NCI-H510A (cell line): ENCODE results near the gene UTP3.
"Not testable (repeated sequence)": the region's sequence is repeated elsewhere in the genome, so short reads cannot be mapped to it uniquely, and the experiment has no call there.

ENCODE experiments used
- DNase-seq: peaks from one replicate; lab custom pipeline; 2025; lab: John Stamatoyannopoulos, UW

Gene UTP3, protein sequence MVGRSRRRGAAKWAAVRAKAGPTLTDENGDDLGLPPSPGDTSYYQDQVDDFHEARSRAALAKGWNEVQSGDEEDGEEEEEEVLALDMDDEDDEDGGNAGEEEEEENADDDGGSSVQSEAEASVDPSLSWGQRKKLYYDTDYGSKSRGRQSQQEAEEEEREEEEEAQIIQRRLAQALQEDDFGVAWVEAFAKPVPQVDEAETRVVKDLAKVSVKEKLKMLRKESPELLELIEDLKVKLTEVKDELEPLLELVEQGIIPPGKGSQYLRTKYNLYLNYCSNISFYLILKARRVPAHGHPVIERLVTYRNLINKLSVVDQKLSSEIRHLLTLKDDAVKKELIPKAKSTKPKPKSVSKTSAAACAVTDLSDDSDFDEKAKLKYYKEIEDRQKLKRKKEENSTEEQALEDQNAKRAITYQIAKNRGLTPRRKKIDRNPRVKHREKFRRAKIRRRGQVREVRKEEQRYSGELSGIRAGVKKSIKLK

DNA sequence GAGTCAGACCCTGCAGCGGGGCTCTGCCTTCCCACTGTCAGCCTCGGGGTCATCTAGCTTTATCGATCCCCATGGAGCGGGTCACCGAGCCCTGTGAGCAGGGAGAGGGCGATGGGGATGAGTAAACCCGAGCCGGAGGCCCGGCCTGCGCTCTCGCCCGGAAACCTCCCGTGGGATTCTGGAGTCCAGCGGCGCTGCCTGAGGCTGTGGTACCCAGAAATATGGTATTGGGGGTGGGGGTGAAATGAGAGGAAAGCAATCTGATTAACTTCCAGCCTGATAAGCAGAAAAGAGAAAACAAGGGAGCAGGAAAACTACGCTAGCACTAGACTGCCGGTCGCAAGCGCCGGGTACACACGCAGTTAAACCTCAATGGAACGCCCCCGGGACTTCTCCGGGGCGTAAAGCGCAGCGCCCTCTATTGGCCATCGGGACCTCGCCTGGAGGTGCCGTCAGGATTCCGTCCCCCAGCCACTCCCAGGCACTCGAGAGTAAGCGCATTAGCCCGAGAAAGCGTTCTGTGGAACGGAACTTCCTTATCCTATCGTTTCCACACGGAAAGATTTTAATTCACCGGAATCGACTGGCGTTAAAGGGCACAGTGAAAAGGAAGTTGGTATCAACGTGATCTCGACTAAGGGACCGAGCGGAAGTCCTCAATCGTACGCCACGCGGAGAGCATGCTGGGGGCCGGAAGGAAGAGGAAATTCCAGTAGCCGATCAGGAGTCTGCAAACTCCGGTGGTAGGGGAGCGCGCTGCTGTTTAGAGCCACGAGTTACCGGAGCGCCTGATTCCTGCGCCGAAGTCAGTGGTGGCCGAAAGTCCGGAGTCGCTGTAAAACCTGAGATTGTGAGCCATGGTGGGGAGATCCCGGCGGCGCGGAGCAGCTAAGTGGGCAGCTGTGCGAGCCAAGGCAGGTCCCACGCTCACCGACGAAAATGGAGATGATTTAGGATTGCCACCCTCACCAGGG lies at the start of gene UTP3:
UTP3 (plus strand) TSS at position 712 of the 974 bp plus-strand sequence; CDS start at position 858, 146 bp downstream.
- peak; percentile 99 for DNase-seq

DNA sequence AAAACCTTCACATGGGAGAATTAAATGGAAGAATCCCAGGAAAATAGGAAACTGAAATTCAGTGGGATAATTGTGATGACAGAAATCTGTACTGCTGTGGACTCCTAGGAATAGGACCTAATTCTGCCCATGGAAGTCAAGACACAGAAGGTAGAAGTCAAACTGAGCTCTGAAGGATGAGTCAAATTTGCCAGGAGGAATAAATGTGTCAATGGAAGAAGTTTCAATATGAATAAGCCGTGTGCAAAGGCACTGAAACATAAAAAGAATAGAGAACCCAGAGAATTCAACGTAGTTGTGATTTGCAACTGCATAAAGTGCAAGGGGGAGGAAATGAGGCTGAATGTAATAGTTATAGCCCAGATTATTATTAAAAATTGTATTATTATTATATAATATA lies 48.1 kb upstream of the UTP3 start:
- no peak for DNase-seq

DNA sequence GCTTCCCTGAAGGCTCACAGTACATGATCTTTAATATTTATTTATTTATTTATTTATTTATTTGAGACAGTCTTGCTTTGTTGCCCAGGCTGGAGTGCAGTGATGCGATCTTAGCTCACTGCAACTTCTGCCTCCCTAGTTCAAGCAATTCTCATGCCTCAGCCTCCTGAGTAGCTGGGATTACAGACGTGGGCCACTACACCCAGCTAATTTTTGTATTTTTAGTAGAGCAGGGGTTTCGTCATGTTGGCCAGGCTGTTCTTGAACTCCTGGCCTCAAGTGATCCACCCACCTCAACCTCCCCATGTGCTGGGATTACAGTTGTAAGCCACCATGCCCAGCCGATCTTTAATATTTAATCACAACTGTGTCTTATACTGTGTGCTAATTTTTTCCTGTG lies 37.6 kb upstream of the UTP3 start:
- DNase-seq: not testable (repeated sequence)

DNA sequence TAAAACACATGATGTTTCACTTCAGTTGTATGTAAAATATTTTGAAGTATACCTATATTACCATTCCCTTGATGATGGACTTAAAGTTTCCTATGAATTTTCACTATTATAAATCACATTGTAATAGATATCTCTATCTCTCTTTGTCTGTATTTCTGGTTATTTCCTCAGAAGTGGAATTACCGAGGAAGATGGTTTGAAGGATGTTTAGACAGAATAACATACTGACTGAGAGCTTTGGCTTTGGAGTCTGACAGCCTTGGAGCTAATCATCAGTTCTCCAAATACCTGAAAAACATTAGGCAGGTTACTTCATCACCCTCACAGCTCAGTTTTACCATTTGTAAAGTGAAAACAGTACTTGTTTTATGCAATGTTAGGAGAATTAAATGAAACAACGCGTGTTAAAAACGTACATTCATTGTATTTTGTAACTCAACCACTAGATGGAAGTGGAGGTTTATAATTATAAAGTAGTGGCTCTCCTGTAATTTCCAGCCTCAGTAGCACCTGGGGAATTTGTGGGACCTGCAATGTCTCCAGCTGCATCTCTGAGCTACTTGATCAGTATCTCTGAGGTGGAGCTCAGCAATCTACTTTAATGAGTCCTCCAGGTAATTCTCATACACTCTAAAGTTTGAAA lies 36.3 kb upstream of the UTP3 start:
- DNase-seq: no peak

DNA sequence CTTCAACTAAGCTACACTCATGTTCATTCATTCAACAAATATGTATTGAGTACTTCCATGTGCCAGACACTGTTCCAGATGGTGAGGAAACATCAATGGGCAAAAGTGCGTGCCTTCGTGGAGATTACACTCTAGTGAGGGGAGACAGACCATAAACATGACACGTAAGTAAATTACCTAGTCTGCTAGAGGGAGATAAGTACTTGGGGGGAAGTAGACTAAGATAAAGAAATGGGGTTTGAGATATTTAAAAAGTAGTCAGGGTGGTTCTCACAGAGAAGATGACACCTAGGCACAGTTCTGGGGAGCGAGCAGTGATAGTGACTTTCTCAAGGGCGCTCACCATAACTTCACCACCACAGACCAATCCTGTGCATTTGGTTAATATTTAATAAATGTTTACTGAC lies 33.7 kb upstream of the UTP3 start:
- no peak for DNase-seq

- no peak for DNase-seq
Measured at GRCh38 chr4:70657326-70657725, 31.0 kb upstream of the UTP3 start.

DNA sequence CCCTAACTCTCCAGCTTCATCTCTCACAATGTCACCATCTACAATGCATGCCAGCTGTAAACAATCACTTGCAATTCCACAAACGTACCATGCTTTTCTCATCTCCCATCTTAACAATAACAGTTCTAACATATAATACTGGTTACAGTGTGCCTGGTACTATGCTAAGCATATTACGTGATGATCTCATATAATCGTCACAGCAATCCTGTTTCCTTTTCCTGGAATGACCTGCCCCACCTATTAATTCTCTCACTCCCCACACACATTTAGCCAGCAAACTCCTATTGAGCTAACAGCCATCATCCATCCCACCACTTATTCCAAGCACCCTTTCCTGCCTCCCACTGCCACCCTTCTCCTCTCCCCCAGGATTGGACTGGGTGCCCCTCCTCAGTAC lies 29.9 kb upstream of the UTP3 start:
- DNase-seq: no peak

- no peak for DNase-seq
Measured at GRCh38 chr4:70660106-70660505, 28.2 kb upstream of the UTP3 start.

- not testable (repeated sequence) for DNase-seq
Measured at GRCh38 chr4:70661309-70661922, 26.9 kb upstream of the UTP3 start.

DNA sequence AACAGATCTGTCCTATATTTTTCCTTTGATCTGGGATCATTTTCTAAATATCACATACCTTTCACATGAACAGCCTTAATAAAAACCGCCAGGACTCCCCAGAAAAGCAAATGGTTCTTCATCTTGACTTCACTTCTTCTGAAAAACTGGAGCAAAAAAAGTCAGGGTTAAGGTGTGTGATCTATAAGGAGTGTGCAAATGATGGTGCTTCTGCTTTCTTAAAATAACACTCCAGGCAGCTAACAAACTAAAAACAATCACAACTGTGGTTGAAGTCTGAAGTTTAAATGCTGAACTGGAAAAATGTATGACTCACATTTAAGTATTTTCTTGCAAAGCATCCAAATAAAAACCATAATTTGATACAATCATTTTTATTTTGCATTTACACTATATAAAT lies 22.0 kb upstream of the UTP3 start, which contains the start of gene JCHAIN:
JCHAIN (minus strand) TSS at position 140 of the 400 bp plus-strand sequence; CDS start at position 122, 18 bp downstream.
- no peak for DNase-seq

GRCh38 chr4:70667740-70668535 lies 20.4 kb upstream of the UTP3 start:
- DNase-seq: no peak

DNA sequence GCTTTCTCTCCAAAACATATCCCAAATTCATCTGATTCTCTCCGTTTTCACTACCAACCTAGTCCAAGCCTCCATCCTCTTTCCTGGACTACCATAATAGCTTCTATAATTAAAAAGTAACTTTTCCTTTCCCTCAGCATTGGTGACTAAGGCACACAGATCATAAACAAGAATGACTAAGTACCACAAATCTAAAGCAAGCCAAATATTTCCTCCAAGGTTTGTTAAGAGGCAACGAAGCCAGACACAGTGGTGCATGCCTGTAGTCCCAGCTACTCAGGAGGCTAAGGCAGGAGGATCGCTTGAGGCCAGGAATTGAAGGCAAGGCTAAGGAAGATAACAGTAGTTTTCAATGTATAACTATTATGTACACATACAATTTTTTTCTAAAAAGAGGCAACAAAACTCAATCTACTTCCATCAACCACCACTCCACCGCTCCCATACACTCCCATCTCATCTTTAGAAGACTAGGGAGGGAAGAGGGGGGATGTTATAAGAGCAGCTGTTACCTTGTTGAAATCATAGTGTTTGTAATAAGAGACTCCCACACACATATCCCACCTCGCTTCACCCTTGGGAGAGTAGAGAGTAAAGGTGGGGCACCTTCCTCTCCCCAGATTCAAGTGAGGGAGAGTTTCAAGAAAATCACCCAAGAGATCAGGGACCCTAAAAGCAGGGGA lies 17.9 kb upstream of the UTP3 start:
- no peak for DNase-seq

- no peak for DNase-seq
Measured at GRCh38 chr4:70671091-70671490, 17.2 kb upstream of the UTP3 start.

- DNase-seq: no peak
Measured at GRCh38 chr4:70674191-70674590, 14.1 kb upstream of the UTP3 start.

GRCh38 chr4:70674731-70675130 lies 13.6 kb upstream of the UTP3 start:
- DNase-seq: no peak

DNA sequence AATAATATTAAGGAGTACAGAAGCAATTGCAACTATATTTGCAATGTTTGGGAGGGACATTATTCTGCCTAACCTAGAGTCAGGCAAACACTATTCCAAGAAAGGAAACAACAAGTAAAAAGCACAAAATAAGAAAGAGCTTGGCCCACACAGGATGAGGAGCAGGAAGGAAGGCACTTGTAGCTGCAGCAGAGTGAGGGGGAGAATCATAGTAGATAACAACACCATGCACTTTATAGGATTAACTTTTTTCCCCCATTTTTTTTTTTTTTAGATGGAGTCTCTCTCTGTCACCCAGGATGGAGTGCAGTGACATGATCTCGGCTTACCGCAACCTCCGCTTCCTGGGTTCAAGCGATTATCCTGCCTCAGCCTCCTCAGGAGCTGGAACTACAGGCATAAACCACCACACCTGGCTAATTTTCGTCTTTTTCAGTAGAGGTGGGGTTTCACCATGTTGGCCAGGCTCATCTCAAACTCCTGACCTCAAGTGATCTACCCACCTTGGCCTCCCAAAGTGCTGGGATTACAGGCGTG lies 11.7 kb upstream of the UTP3 start:
- DNase-seq: no peak

GRCh38 chr4:70678383-70678999 lies 9.8 kb upstream of the UTP3 start:
- no peak for DNase-seq

DNA sequence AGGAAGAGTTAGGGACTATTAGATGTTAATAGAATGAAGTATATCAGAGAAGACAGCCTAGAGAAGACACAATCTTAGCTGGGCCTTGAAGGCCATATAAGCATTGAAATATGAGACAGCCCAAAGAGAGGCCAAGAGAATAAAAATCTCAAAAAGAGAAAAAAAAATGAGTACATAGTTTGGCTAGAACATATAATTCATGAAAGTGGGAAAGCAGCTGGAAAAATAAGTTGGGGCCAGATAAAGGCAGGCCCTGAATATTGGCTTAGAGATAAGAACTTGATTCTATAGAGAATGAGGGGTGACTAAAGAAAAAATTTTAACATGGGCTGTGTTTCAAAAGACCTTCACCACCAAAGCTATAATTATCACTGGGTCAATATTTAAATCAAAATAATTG lies 7.4 kb upstream of the UTP3 start:
- DNase-seq: no peak

DNA sequence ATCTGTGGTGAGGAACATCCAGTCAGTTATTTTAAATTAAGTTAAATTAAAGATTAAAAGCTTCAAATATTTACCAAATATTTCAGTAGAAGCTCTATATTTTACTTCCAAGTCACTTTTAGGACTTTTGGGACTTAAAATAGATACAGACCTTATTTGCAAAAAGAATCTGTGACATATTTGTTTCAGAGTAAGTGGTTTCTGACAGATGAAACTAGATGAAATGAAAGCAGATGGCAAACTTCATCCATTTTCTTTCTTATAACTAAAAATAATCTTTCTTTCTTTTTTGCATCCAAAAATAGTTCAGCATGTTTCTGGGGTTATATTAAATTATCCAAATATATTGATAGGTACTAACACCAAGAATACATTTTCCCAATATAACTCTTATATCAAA lies 6.6 kb upstream of the UTP3 start:
- no peak for DNase-seq
